ENCODE results near the gene PRLHR.

DNA sequence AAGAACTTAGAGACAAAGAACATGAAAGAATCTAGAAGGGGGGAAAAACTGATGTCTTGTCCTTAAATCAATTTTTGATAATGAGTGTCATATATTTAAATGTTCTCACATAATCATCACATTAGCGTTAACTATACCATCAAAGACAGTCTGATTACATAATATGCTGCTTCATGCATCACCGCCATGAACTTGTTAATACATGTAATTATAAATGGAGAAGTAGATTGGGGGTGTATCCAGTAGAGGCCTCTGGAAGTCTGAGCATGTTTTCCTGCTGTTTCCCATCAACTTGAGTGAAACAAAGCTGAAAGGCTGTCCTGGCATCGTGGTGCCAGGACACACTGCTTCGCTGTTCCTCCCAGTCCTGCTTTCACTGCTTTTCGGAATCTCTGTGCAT is 48.2 kb downstream of the PRLHR start:
- TF ChIP-seq POLR2A (IDR thresholded peaks at IDR 0.05), result no peak
- TF ChIP-seq, protein P1, sequence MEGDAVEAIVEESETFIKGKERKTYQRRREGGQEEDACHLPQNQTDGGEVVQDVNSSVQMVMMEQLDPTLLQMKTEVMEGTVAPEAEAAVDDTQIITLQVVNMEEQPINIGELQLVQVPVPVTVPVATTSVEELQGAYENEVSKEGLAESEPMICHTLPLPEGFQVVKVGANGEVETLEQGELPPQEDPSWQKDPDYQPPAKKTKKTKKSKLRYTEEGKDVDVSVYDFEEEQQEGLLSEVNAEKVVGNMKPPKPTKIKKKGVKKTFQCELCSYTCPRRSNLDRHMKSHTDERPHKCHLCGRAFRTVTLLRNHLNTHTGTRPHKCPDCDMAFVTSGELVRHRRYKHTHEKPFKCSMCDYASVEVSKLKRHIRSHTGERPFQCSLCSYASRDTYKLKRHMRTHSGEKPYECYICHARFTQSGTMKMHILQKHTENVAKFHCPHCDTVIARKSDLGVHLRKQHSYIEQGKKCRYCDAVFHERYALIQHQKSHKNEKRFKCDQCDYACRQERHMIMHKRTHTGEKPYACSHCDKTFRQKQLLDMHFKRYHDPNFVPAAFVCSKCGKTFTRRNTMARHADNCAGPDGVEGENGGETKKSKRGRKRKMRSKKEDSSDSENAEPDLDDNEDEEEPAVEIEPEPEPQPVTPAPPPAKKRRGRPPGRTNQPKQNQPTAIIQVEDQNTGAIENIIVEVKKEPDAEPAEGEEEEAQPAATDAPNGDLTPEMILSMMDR (IDR thresholded peaks at IDR 0.05), result no peak

Measured in lower leg skin (tissue), 3 donors.